ENCODE results near the gene YRDC. TPM values are rescaled to one million over a fixed set of nuclear protein-coding genes. Genes with fewer than 3 reads are reported as not detected.

The YRDC gene
- polyA plus RNA-seq, 1 donor (not counting 4 experiments of a cell fraction or from before 2014, with no cell fraction given), result 22.2 TPM

- Histone ChIP-seq H3K9ac (ENCODE audit: control insufficient read depth, extremely low read depth, insufficient read depth, low read length) (no peak overlapping the region), H3K36me3 (ENCODE audit: control insufficient read depth in 2 of 2, extremely low read depth in 1 of 2, insufficient read depth in 2 of 2, low read length in 2 of 2) (peaks cover 24 to 27% of the 10 kb centered on the region in 2 experiments), H3K79me2 (ENCODE audit: control insufficient read depth, insufficient read depth, low read length) (peaks cover 47% of the 10 kb centered on the region)
Measured at GRCh38 chr1:37809942-37810341, 1.9 kb upstream of the YRDC start.

GRCh38 chr1:37808369-37809319 lies 636 bp upstream of the YRDC start:
- TF ChIP-seq CTCF (optimal IDR thresholded peaks at IDR 0.05 in 1 of 3, IDR thresholded peaks at IDR 0.05 in 1 of 3, conservative IDR thresholded peaks at IDR 0.05 in 1 of 3; ENCODE audit: extremely low read depth in 1 of 3, insufficient read depth in 2 of 3, low read length in 3 of 3), result peak in 1 of 3 experiments; percentile 1
- TF ChIP-seq EZH2 (IDR thresholded peaks at IDR 0.05; ENCODE audit: low read length), result no peak
- Histone ChIP-seq H4K20me1 (ENCODE audit: control insufficient read depth, extremely low read depth, insufficient read depth, low read length) (peaks cover 7% of the 10 kb centered on the region), H3K27me3 (ENCODE audit: control insufficient read depth, extremely low read depth, insufficient read depth, low read length) (no peaks in the 10 kb centered on the region), H2AFZ (ENCODE audit: control insufficient read depth, low read length) (no peak overlapping the region), H3K9me1 (ENCODE audit: control insufficient read depth, extremely low read depth, insufficient read depth, low read length) (peaks cover 3% of the 10 kb centered on the region), H3K79me2 (ENCODE audit: control insufficient read depth, insufficient read depth, low read length) (peaks cover 49% of the 10 kb centered on the region), H3K4me2 (ENCODE audit: control insufficient read depth, extremely low read depth, insufficient read depth, low read depth, low read length) (peak overlapping the region; percentile 86), H3K27ac (ENCODE audit: control insufficient read depth, insufficient read depth, low read length) (peak overlapping the region; percentile 62), H3K36me3 (ENCODE audit: control insufficient read depth in 2 of 2, extremely low read depth in 1 of 2, insufficient read depth in 2 of 2, low read length in 2 of 2) (peaks cover 32 to 33% of the 10 kb centered on the region in 2 experiments), H3K9me3 (ENCODE audit: control insufficient read depth, low read depth, low read length) (no peaks in the 10 kb centered on the region), H3K4me1 (ENCODE audit: control insufficient read depth, extremely low read depth, insufficient read depth, low read length) (peaks cover 15% of the 10 kb centered on the region), H3K4me3 (ENCODE audit: control insufficient read depth in 2 of 3, extremely low read depth in 1 of 3, insufficient read depth in 2 of 3, low read depth in 1 of 3, low read length in 3 of 3) (peak overlapping the region; percentile 63 to 97 (median 97)), H3K9ac (ENCODE audit: control insufficient read depth, extremely low read depth, insufficient read depth, low read length) (peak overlapping the region; percentile 79)
- dilution Hi-C loops (cut with MboI; ENCODE audit: extremely low pct_ligation_motif_present, low sequenced_read_pairs), result no loop called here
- DNase-seq (ENCODE audit: low read depth, low spot score) (no peak), FAIRE-seq (no peak)

More at GRCh38 chr1:37809942-37810341, 1.9 kb upstream of the YRDC start:
- H3K9me3 ChIP-seq (ENCODE audit: control insufficient read depth, low read depth, low read length), result no peaks in the 10 kb centered on the region
- no peak for FAIRE-seq
- no peak overlapping the region for H2AFZ ChIP-seq (ENCODE audit: control insufficient read depth, low read length)
- no peak for DNase-seq (ENCODE audit: low read depth, low spot score)
- peaks cover 6% of the 10 kb centered on the region for H3K9me1 ChIP-seq (ENCODE audit: control insufficient read depth, extremely low read depth, insufficient read depth, low read length)
- dilution Hi-C loops (cut with MboI; ENCODE audit: extremely low pct_ligation_motif_present, low sequenced_read_pairs), result no loop called here
- H3K27ac ChIP-seq (ENCODE audit: control insufficient read depth, insufficient read depth, low read length), result no peak overlapping the region
- no peaks in the 10 kb centered on the region for H3K27me3 ChIP-seq (ENCODE audit: control insufficient read depth, extremely low read depth, insufficient read depth, low read length)
- peaks cover 15% of the 10 kb centered on the region for H3K4me1 ChIP-seq (ENCODE audit: control insufficient read depth, extremely low read depth, insufficient read depth, low read length)
- TF ChIP-seq CTCF (optimal IDR thresholded peaks at IDR 0.05 in 1 of 3, IDR thresholded peaks at IDR 0.05 in 1 of 3, conservative IDR thresholded peaks at IDR 0.05 in 1 of 3; ENCODE audit: extremely low read depth in 1 of 3, insufficient read depth in 2 of 3, low read length in 3 of 3) (no peak), EZH2 (IDR thresholded peaks at IDR 0.05; ENCODE audit: low read length) (no peak)
- H3K4me3 ChIP-seq (ENCODE audit: control insufficient read depth in 2 of 3, extremely low read depth in 1 of 3, insufficient read depth in 2 of 3, low read depth in 1 of 3, low read length in 3 of 3), result no peak overlapping the region
- H3K4me2 ChIP-seq (ENCODE audit: control insufficient read depth, extremely low read depth, insufficient read depth, low read depth, low read length), result no peak overlapping the region
- H4K20me1 ChIP-seq (ENCODE audit: control insufficient read depth, extremely low read depth, insufficient read depth, low read length), result peaks cover 7% of the 10 kb centered on the region

All from keratinocyte (primary cell).